K562 (cell line): ENCODE results near the gene SLC18B1. TPM values are rescaled to one million over a fixed set of nuclear protein-coding genes. Genes with fewer than 3 reads are reported as not detected.

Source experiments
- ATF6 ChIP-seq: sonication (generic); formaldehyde crosslinking; IDR thresholded peaks from 2 replicates; pipeline ENCODE4 v1.4.0; 2020; ENCODE audit warnings: mild to moderate bottlenecking, missing genetic modification reagents
- CSDE1 ChIP-seq, 2 experiments: fragments of 450-650 bp; IDR thresholded peaks; 2 replicates each; pipeline ENCODE4 v1.6.1; 2016; ENCODE audit warnings: mild to moderate bottlenecking in 1 of 2
- CTCF ChIP-seq, 3 experiments: IDR thresholded peaks in 2 of 3; conservative IDR thresholded peaks in 1 of 3; 2 replicates each; pipeline ENCODE4 v1.5.1; 2011 to 2012; ENCODE audit warnings: low read length in 3 of 3, mild to moderate bottlenecking in 3 of 3, control low read depth in 2 of 3, improper control_type of control experiment in 1 of 3, inconsistent platforms in 1 of 3, low read depth in 1 of 3, mixed read lengths in 1 of 3, moderate library complexity in 1 of 3; ENCODE audit not compliant: insufficient read depth in 2 of 3
- ELK1 ChIP-seq: sonication (generic); formaldehyde crosslinking; IDR thresholded peaks from 2 replicates; pipeline ENCODE4 v1.8.1; 2022; ENCODE audit warnings: missing genetic modification reagents
- GTF2A2 ChIP-seq: IDR thresholded peaks from 2 replicates; pipeline ENCODE4 v1.6.1; 2016; ENCODE audit warnings: mild to moderate bottlenecking, missing genetic modification characterization, missing compliant biosample characterization
- GTF2E2 ChIP-seq: fragments of 200-800 bp; sonication (Bioruptor generic); IDR thresholded peaks from 2 replicates; pipeline ENCODE4 v1.6.1; 2016; ENCODE audit warnings: missing genetic modification characterization, missing compliant biosample characterization
- HDAC1 ChIP-seq, 2 experiments: fragments of 450-650 bp; IDR thresholded peaks; 2 replicates each; pipeline ENCODE4 v1.6.1; 2016 to 2017; ENCODE audit warnings: inconsistent platforms in 1 of 2, mild to moderate bottlenecking in 1 of 2, moderate library complexity in 1 of 2
- MCM7 ChIP-seq, 2 experiments: fragments of 450-650 bp; IDR thresholded peaks; 2 replicates each; pipeline ENCODE4 v1.6.1; 2016 to 2018
- PURB ChIP-seq: sonication (generic); formaldehyde crosslinking; IDR thresholded peaks from 2 replicates; pipeline ENCODE4 v1.9.0; 2021; ENCODE audit warnings: low read depth, mild to moderate bottlenecking, missing genetic modification reagents
- RBM14 ChIP-seq: fragments of 200-400 bp; formaldehyde crosslinking; IDR thresholded peaks from 2 replicates; pipeline ENCODE4 v1.6.1; 2018; ENCODE audit warnings: low read depth, mild to moderate bottlenecking, low read length, moderate library complexity, borderline replicate concordance; ENCODE audit not compliant: insufficient read depth
- RHOXF2B ChIP-seq: fragments of 250-450 bp; sonication (Bioruptor Pico); conservative IDR thresholded peaks from 2 replicates; pipeline ENCODE4 v1.5.1; 2021
- SNRNP70 ChIP-seq: fragments of 200-400 bp; formaldehyde crosslinking; optimal IDR thresholded peaks from 2 replicates; pipeline ENCODE3; 2017; ENCODE audit warnings: low read depth, low read length
- THAP12 ChIP-seq: fragments of 250-450 bp; sonication (Bioruptor Pico); IDR thresholded peaks from 2 replicates; pipeline ENCODE4 v1.9.0; 2021; ENCODE audit warnings: mild to moderate bottlenecking, inconsistent platforms
- TOE1 ChIP-seq, 2 experiments: fragments of 450-650 bp in 1 of 2; sonication (generic) in 1 of 2; formaldehyde crosslinking in 1 of 2; IDR thresholded peaks; 2 replicates each; pipeline versions ENCODE4 v1.7.1 to v1.8.0; 2016 to 2022; ENCODE audit warnings: borderline replicate concordance in 2 of 2, mild to moderate bottlenecking in 2 of 2, antibody characterized with exemption in 1 of 2, inconsistent platforms in 1 of 2, low read depth in 1 of 2, missing genetic modification reagents in 1 of 2, moderate library complexity in 1 of 2
- XRCC3 ChIP-seq: fragments of 450-650 bp; IDR thresholded peaks from 2 replicates; pipeline ENCODE4 v1.6.1; 2017; ENCODE audit warnings: mild to moderate bottlenecking, moderate library complexity
- XRCC5 ChIP-seq: fragments of 200-400 bp; formaldehyde crosslinking; IDR thresholded peaks from 2 replicates; pipeline ENCODE4 v1.6.1; 2017; ENCODE audit warnings: low read depth, mild to moderate bottlenecking, low read length
- ZNF24 ChIP-seq: fragments of 450-650 bp; IDR thresholded peaks from 2 replicates; pipeline ENCODE4 v1.6.1; 2016
- ZNF57 ChIP-seq: fragments of 450-650 bp; formaldehyde crosslinking; IDR thresholded peaks from 2 replicates; pipeline ENCODE4 v1.4.0; 2020; ENCODE audit warnings: mild to moderate bottlenecking, moderate library complexity
- polyA plus RNA-seq, 8 experiments: library from polyadenylated mRNA; depleted of rRNA in 4 of 8; stranded (reverse) in 5 of 8; unstranded in 3 of 8; fragments of >200 nt; fragmentation: Nextera tagmentation in 2 of 8; fragmentation: Illumina TruSeq in 1 of 8; extraction: Ambion mirVana in 2 of 8; extraction: Trizol in 1 of 8; gene quantifications; 2 replicates each; pipeline versions ENCODE4 v1.2.1 to v1.2.3, GENCODE V29; 2011 to 2014; ENCODE audit warnings: inconsistent platforms in 1 of 8, missing spikeins in 1 of 8
- total RNA-seq, 7 experiments: library from RNA; depleted of rRNA in 6 of 7; stranded (reverse); fragments of >200 nt in 6 of 7; fragmentation: Illumina TruSeq in 2 of 7; extraction: Trizol in 2 of 7; gene quantifications; 2 replicates each; pipeline versions ENCODE4 v1.2.1 to v1.2.3, GENCODE V29; 2011 to 2021; ENCODE audit warnings: low replicate concordance in 1 of 7

Gene SLC18B1
- total and polyA plus RNA-seq, 9 of the 15 experiments (the other 6 are each of a cell fraction or from before 2014, with no cell fraction given), result 10.4 to 49.1 (median 32.0) TPM

- peak; percentile 85 for TF ChIP-seq SNRNP70
- TF ChIP-seq XRCC3, result 0 out of 2 replicates have a peak, but pooled peaks have one; percentile 60
- TF ChIP-seq PURB (CRISPR knock-in tag), result no peak
- peak; percentile 70; the same call in 1 of the 2 replicates for TF ChIP-seq GTF2A2 (tag)
- 0 out of 2 replicates have a peak, but pooled peaks have one; percentile 0 for TF ChIP-seq ZNF24
- TF ChIP-seq THAP12 (CRISPR knock-in tag), result no peak
- TF ChIP-seq TOE1 (IDR thresholded peaks at IDR 0.05; ENCODE audit: borderline replicate concordance), result no peak
- TF ChIP-seq TOE1 (CRISPR knock-in tag; IDR thresholded peaks at IDR 0.05; ENCODE audit: borderline replicate concordance, low read depth), result no peak
- no peak for TF ChIP-seq MCM7 (IDR thresholded peaks at IDR 0.05)
- peak; percentile 60; the same call in 1 of the 2 replicates for TF ChIP-seq GTF2E2 (tag)
- TF ChIP-seq HDAC1 (IDR thresholded peaks at IDR 0.05), result 0 out of 4 replicates have a peak, but pooled peaks of 1 of the 2 experiments have one; percentile 58
- no peak for TF ChIP-seq ZNF57 (CRISPR knock-in tag)
- 0 out of 6 replicates have a peak, but pooled peaks of 1 of the 3 experiments have one; percentile 1 for TF ChIP-seq CTCF (IDR thresholded peaks at IDR 0.05 in 2 of 3, conservative IDR thresholded peaks at IDR 0.05 in 1 of 3; ENCODE audit: insufficient read depth in 2 of 3, low read depth in 1 of 3, low read length in 3 of 3)
- TF ChIP-seq ATF6 (CRISPR knock-in tag), result 0 out of 2 replicates have a peak, but pooled peaks have one; percentile 11
- peak; percentile 24; the same call in 1 of the 2 replicates for TF ChIP-seq RBM14
- no peak for TF ChIP-seq RHOXF2B
- TF ChIP-seq CSDE1 (IDR thresholded peaks at IDR 0.05), result no peak
- peak; percentile 18; the same call in 1 of the 2 replicates for TF ChIP-seq XRCC5
- no peak for TF ChIP-seq ELK1 (CRISPR knock-in tag)
These were observed 16.5 kb upstream of the SLC18B1 start (continued) for GRCh38 chr6:132814716-132815570.
